CD4-positive, alpha-beta T cell treated with Interleukin-6 for 4 hours (primary cell): ENCODE data around the gene PRR30.
A peak's percentile ranks its signal among the peaks of the same experiment; 100 is the strongest.
"Not testable (repeated sequence)": the region's sequence is repeated elsewhere in the genome, so short reads cannot be mapped to it uniquely, and the experiment has no call there.

Source experiments
- DNase-seq: peaks from one replicate; pipeline ENCODE4 v3.0.0-alpha.2; 2020; ENCODE audit warnings: mixed read lengths

PRR30 gene

DNA sequence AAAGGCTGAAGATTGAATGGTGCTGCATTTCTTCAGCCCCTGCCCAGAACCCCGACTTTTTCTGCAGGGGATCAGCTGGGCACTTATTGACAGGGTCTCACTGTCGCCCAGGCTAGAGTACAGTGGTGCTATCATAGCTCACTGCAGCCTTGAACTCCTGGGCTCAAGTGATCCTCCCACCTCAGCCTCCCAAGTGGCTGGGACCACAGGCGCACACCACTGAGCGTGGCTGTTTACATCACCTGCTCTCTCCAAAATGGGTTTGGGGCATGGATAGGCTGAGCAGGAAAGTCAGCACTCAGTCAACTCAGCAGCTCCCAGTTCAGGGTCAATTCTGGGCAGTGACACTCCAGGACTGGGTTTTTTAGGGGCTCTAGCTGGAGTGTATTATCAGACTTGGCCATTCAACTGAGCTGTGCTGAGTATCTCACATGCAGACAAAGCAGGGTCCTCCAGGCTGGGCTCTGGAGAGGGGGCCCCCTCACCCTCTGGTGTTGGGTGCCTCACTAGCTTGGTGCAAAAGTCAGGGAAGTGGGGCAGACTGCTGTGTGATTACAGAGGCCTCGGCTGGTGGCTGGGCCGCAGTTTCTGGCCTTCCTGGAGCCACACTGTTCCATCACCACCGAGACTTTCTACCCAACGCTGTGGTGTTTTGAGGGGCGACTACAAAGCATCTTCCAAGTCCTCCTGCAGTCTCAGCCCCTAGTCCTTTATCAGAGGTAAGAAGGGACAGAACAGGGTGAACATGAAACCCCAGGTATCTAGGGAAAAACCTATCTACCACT is 11.1 kb downstream of the PRR30 start:
- no peak for DNase-seq

GRCh38 chr2:27126252-27126710 is 12.9 kb downstream of the PRR30 start:
- no peak for DNase-seq

GRCh38 chr2:27125104-27125503 is 14.1 kb downstream of the PRR30 start:
- DNase-seq, result no peak

GRCh38 chr2:27123302-27124150 is 15.7 kb downstream of the PRR30 start, which contains the start of gene ABHD1:
Gene ABHD1 (plus strand): TSS chr2:27123815. CDS start chr2:27123949, 134 bp downstream.
- DNase-seq, result peak; percentile 82

GRCh38 chr2:27122791-27123190 is 16.4 kb downstream of the PRR30 start:
- DNase-seq, result no peak

DNA sequence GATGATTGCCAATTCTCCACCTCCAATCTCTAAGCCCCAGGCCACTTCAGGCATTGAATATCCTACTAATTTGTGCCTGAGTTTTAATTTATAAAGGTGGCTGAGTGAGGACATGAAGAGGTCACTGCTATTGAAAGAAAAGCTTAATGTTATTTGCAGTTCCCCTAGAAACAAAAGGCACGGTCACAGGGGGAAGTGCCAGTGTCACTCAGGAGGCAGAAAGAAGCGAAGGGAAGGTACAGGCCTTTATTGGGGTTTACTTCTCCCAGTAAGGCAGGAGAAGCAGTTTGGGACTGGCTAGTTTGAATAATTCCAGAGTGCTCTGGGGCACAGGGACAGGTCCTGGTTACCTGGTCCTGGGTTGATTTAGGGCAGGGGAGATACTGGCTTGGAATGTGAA is 17.3 kb downstream of the PRR30 start:
- no peak for DNase-seq

- DNase-seq, result not testable (repeated sequence)
Observed at GRCh38 chr2:27119330-27119670, 19.9 kb downstream of the PRR30 start.

- DNase-seq, result peak; percentile 14
Observed at GRCh38 chr2:27118525-27119329, 20.5 kb downstream of the PRR30 start, which contains the start of gene CGREF1. Gene CGREF1 (minus strand): TSS chr2:27119128. CDS start chr2:27104366, 14,762 bp downstream.

DNA sequence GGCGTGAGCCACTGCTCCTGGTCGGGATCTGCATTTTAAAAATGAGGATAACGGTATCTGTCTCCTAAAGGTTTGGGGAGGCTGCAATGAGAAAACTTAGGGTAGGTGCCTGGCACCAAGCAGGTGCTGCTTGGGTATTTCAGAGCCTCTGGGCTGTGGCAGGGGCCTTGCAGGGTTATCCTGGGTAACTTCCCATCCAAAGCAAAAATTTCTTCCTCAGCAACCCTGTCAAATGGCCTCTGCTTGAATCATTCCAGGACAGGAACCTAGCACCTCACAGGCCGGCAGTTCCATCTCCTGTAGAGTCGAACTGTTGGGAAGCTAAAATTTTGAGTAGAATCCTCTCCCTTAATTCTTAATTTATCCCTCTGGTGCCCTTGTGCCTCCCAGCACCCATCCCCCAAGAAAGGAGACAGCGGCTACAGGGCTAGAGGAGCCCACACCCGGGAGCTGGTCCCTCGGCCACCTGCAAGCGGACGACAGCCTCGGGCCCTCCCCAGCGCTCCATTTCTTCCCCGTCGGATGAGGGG is 21.1 kb downstream of the PRR30 start:
- no peak for DNase-seq

- no peak for DNase-seq
Observed at GRCh38 chr2:27115519-27115918, 23.7 kb downstream of the PRR30 start.

DNA sequence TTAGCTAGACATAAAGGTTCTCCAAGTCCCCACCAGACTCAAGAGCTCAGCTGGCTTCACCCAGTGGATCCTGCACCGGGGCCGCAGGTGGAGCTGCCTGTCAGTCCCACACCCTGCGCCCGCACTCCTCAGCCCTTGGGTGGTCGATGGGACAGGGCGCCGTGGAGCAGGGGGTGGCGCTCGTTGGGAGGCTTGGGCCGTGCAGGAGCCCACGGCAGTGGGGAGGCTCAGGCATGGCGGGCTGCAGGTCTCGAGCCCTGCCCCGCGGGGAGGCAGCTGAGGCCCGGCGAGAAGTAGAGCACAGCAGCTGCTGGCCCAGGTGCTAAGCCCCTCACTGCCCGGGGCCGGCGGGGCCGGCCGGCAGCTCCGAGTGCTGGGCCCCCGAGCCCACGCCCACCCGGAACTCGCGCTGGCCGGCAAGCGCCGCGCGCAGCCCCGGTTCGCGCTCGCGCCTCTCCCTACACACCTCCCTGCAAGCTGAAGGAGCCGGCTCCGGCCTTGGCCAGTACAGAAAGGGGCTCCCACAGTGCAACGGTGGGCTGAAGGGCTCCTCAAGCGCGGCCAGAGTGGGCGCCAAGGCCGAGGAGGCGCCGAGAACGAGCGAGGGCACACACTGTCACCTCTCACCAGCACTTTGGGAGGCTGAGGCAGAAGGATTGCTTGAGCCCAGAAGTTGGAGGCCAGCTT is 27.7 kb downstream of the PRR30 start:
- DNase-seq, result not testable (repeated sequence)

DNA sequence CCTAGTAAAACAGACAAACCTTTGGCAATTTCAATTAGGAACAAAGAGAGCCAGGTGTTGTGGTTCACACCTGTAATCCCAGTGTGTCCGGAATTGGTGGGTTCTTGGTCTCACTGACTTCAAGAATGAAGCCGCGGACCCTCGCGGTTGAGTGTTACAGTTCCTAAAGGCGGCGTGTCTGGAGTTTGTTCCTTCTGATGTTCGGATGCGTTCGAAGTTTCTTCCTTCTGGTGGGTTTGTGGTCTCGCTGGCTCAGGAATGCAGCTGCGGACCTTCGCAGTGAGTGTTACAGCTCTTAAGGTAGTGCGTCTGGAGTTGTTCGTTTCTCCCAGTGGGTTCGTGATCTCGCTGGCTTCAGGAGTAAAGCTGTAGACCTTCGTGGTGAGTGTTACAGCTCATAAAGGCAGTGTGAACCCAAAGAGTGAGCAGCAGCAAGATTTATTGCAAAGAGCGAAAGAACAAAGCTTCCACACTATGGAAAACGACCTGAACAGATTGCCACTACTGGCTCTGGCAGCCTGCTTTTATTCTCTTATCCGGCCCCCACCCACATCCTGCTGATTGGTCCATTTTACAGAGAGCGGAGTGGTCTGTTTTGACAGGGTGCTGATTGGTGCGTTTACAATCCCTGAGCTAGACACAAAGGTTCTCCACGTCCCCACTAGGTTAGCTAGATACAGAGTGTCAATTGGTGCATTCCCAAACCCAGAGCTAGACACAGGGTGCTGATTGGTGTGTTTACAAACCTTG is 28.4 kb downstream of the PRR30 start:
- DNase-seq, result not testable (repeated sequence)

DNA sequence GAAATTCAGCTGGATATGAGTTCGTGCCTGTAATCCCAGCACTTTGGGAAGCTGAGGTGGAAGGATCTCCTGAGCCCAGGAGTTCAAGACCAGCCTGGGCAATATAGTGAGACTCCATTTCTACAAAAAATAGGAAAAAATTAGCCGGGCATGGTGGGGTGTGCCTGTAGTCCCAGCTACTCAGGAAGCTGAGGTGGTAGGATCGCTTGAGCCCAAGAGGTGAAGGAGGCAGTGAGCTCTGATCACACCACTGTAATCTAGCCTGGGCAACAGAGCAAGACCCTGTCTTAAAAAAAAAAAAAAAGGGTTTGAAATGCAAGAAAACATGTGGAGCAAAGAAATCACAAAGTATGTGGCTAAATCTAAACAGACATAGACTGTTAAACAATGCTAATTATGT is 30.1 kb downstream of the PRR30 start:
- no peak for DNase-seq

DNA sequence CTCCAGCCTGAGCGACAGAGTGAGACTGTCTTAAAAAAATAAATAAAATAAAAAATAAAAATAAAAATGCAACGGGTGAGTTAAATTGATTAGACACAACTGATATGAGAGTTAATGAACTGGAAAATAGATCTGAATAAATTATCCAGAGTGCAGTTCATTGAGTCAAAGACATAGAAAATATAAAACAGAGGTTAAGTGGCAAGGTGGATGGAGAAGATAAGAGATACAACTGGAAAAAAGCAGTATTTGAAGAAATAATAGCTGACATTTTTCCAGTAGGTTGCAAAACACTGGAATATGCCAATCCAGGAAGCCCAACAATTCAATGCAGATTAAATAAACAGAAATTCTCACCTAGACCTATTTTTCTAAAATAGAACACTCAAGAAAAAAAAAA is 31.0 kb downstream of the PRR30 start:
- no peak for DNase-seq

- DNase-seq, result no peak
Observed at GRCh38 chr2:27105981-27106380, 33.2 kb downstream of the PRR30 start.

GRCh38 chr2:27102329-27102728 is 36.9 kb downstream of the PRR30 start:
- DNase-seq, result no peak

DNA sequence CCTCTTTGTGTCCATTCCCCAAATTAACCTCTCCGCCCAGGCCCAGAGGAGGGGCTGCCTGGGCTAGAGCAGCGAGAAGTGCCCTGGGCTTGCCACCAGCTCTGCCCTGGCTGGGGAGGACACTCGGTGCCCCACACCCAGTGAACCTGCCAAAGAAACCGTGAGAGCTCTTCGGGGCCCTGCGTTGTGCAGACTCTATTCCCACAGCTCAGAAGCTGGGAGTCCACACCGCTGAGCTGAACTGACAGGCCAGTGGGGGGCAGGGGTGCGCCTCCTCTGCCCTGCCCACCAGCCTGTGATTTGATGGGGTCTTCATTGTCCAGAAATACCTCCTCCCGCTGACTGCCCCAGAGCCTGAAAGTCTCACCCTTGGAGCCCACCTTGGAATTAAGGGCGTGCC is 39.2 kb downstream of the PRR30 start:
- DNase-seq, result no peak

DNA sequence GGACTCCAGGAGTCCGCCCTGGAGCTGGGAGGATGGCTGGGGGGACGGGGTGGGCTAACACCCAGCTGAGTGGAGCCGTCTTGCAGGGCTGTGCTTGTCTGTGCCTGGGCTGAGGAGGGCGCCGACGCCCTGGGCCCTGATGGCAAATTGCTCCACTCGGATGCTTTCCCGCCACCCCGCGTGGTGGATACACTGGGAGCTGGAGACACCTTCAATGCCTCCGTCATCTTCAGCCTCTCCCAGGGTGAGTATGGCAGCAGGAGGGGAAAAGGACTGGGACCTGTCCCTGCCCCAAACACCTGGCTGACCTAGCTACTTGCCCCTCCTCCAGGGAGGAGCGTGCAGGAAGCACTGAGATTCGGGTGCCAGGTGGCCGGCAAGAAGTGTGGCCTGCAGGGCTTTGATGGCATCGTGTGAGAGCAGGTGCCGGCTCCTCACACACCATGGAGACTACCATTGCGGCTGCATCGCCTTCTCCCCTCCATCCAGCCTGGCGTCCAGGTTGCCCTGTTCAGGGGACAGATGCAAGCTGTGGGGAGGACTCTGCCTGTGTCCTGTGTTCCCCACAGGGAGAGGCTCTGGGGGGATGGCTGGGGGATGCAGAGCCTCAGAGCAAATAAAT is 39.8 kb downstream of the PRR30 start:
- DNase-seq, result no peak

GRCh38 chr2:27097341-27097740 is 41.9 kb downstream of the PRR30 start:
- no peak for DNase-seq

DNA sequence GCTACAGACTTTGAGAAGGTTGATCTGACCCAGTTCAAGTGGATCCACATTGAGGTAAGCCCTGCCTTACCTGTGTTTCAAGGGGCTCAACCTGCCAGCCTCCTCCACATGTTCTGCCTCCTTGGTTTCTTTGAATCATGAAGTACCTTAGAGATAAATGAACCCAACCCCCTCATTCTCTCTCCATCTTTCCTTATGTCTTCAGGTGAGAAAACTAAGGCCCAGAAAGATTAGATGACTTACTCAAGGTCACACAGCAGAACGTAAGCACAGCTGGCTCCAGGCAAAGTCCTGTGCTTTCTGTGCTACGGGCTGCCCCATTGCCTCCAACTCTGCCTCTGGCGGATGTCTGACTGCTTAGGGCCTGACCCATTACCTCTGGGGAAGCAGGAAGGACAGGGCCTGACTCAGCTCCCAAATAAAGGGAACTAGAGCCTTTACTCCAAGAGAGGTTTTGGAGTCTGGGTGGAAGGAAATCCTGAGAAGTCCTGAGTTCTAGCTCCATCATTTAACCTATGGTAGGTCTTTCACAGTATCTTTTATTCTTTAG is 42.4 kb downstream of the PRR30 start:
- DNase-seq, result no peak
